HEK293T (cell line): ENCODE measurements around the gene SPTLC2.

ENCODE experiments used
- BHLHE40 ChIP-seq: fragments of 450-650 bp; IDR thresholded peaks from 2 replicates; pipeline ENCODE4 v1.6.1; 2016; ENCODE audit warnings: mild to moderate bottlenecking, moderate library complexity, borderline replicate concordance
- FOXK2 ChIP-seq: fragments of 450-650 bp; IDR thresholded peaks from 2 replicates; pipeline ENCODE4 v1.6.1; 2016; ENCODE audit warnings: mild to moderate bottlenecking
- HDGF ChIP-seq: fragments of 450-650 bp; IDR thresholded peaks from 2 replicates; pipeline ENCODE4 v1.6.1; 2017; ENCODE audit warnings: antibody characterized with exemption, borderline replicate concordance
- PKNOX1 ChIP-seq: fragments of 450-650 bp; IDR thresholded peaks from 2 replicates; pipeline ENCODE4 v1.6.1; 2016
- SP1 ChIP-seq: fragments of 450-650 bp; IDR thresholded peaks from 2 replicates; pipeline ENCODE4 v1.6.1; 2017
- SUZ12 ChIP-seq: fragments of 450-650 bp; IDR thresholded peaks from 2 replicates; pipeline ENCODE4 v1.6.1; 2016; ENCODE audit warnings: mild to moderate bottlenecking
- TARDBP ChIP-seq: fragments of 450-650 bp; IDR thresholded peaks from 2 replicates; pipeline ENCODE4 v1.6.1; 2016
- ZNF384 ChIP-seq: fragments of 450-650 bp; IDR thresholded peaks from 2 replicates; pipeline ENCODE4 v1.6.1; 2016

DNA sequence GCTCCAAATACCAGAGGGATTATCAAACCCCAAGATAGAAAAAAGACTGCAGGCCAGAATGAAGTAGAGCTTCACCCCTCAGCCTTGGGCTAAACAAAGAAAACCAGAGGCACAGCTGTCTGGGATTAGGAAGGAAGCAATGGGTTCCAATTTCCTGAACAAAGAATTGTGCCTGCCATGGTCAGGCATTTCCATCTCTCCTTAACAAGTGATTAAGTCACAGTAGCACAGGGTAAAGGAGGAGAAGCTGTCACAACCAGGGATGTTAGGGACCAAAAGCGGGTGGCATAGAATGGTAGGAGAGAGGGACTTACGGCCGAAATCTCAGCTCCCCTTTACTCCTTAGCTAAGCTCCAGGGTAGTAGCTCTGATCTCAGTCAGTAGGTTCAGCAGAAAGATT is 33.9 kb downstream of the SPTLC2 start:
- TF ChIP-seq SP1 = no peak
- TF ChIP-seq PKNOX1 = no peak
- TF ChIP-seq BHLHE40 = no peak
- no peak for TF ChIP-seq ZNF384
- TF ChIP-seq SUZ12 = no peak
- TF ChIP-seq TARDBP = no peak
- TF ChIP-seq HDGF = no peak
- TF ChIP-seq FOXK2 = no peak
